Astrocyte of the cerebellum (primary cell): ENCODE results near the gene IMMT.

Experiments
- DNase-seq: peaks from one replicate; pipeline ENCODE4 v3.0.0-alpha.2; 2011; ENCODE audit warnings: low read depth
- H3K4me3 ChIP-seq: 2 replicates; pipeline ENCODE4 v1.5.1; 2011; ENCODE audit warnings: mild to moderate bottlenecking, low read depth, low read length, moderate library complexity
- in situ Hi-C: cut with HindIII; loops from 2 replicates; pipeline ENCODE4 v1.10.0; 2017; ENCODE audit warnings: low sequenced_read_pairs
- TF ChIP-seq, protein P1 (sequence below): IDR thresholded peaks from 2 replicates; pipeline ENCODE4 v1.5.1; 2012; ENCODE audit warnings: low read length, low read depth, moderate library complexity, mild to moderate bottlenecking; ENCODE audit errors: missing control alignments

IMMT gene

DNA sequence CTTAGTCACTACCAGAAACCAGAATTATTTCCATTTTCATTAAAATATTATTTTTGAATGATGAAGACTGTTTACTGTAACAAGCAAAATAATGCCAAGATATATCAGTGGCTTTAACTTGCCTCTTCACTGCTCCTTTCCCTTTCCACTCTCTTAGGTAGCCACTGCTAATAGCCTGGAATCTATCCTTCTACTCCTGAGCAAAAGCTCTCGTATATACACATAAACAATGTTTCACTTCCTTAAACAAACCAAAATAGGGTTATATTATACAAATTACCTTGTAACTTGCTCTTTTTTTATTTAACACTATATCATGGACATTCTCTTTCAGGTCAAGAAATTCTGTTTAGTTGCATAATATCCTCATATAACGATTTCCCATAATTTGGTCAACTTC is 20.8 kb downstream of the IMMT start:
- H3K4me3 ChIP-seq: no peak overlapping the region
- in situ Hi-C loops: no loop called here
- no peak for DNase-seq
- TF ChIP-seq, protein P1, sequence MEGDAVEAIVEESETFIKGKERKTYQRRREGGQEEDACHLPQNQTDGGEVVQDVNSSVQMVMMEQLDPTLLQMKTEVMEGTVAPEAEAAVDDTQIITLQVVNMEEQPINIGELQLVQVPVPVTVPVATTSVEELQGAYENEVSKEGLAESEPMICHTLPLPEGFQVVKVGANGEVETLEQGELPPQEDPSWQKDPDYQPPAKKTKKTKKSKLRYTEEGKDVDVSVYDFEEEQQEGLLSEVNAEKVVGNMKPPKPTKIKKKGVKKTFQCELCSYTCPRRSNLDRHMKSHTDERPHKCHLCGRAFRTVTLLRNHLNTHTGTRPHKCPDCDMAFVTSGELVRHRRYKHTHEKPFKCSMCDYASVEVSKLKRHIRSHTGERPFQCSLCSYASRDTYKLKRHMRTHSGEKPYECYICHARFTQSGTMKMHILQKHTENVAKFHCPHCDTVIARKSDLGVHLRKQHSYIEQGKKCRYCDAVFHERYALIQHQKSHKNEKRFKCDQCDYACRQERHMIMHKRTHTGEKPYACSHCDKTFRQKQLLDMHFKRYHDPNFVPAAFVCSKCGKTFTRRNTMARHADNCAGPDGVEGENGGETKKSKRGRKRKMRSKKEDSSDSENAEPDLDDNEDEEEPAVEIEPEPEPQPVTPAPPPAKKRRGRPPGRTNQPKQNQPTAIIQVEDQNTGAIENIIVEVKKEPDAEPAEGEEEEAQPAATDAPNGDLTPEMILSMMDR: no peak

DNA sequence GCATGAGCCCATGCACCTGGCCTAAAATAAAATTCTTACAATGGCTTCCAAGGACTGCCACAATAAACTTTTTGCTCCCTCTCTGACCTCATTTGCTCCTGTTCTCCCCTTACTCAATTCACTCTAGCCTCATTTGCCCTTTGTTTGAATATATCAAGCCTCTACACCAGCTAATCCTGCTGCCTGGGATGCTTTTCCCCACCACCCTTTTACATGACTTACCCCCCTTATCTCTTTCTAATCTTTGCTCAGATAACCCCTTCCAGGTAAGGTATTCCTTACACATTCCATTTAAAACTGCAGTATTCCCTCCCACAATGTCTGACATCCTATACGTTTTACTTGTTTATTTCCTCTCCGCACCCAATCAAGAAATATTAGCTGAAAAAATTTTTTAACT is 22.7 kb downstream of the IMMT start:
- in situ Hi-C loops: no loop called here
- DNase-seq: no peak
- TF ChIP-seq, protein P1: no peak
- no peak overlapping the region for H3K4me3 ChIP-seq

GRCh38 chr2:86171295-86171694 is 24.0 kb downstream of the IMMT start:
- H3K4me3 ChIP-seq: no peak overlapping the region
- no peak for DNase-seq
- TF ChIP-seq, protein P1: no peak
- in situ Hi-C loops: no loop called here

DNA sequence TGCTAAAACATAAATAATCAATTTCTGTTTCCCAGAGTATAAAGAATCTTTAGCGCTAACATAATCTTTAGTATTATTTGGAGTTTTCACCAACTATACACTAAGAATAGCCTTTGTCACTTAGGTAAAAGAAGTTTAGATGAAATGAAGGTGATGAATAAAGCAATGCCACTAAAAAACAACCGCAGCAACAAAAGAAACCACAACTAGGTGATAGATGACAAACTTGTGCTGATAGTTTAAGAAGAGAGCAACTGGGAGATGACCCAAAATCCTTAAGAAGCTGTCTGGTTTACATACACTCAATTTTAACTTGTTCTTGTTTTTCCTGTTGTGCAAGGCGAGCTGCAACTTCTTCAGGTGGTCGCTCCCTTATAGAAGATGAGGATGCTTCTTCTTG is 24.8 kb downstream of the IMMT start:
- in situ Hi-C loops: no loop called here
- TF ChIP-seq, protein P1: no peak
- H3K4me3 ChIP-seq: no peak overlapping the region

DNA sequence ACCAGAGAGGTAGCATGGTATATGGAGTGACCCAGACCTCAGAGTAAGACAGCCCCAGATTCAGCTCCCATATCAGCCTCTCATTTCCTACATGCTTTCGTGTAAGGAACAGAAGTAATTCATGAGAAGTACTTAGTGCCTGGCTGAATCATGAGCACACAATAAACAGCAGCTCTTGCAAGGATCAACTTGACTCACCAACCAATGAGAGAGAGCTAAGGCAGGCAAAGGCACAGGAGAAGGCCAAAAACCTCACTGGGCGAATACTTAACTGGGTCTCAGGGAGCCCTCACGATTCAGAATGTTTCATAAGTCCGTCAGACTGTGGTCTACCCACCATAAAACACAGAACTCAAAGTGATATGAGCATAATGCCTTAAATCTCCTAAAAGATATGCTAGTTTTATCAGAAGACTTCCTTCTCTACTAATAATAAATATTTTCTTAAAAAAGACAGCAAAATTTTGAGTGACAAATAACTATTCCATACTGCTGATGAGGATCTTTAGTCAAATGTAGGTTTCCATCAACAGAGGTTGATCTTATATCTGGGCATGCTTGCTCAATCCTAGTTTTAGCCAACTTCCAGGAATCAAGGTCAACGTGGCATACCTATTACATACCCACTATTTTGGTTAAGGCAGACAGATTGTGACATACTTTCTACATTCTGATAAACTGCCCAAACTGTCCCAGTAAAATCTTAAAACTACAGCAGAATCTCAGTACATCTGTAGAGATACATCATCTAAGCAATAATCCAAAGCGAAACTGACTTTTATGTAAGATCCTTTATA is 34.9 kb downstream of the IMMT start:
- in situ Hi-C loops: no loop called here
- H3K4me3 ChIP-seq: no peak overlapping the region
- DNase-seq: no peak
- TF ChIP-seq, protein P1: no peak

More for the DNA sequence above, 24.8 kb downstream of the IMMT start:
- no peak for DNase-seq

DNA sequence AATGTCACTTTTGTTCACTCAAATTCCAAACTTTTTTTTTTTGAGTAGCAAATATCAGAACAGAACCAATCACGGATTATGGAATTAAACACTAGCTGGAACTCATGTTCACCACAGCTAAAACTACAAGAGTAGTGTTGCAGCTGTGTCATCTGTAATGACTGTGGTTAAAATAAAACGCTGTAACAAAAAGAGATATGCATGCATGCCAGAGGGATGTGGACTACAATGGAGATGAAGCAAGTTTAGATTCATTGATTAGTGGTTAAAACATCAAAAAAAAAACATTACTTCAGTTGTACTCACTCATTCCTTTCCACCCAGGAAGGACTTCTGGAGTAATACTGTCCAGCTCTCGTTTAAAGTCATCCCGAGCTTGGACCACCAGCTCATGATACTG is 37.0 kb downstream of the IMMT start:
- in situ Hi-C loops: no loop called here
- TF ChIP-seq, protein P1: no peak
- no peak overlapping the region for H3K4me3 ChIP-seq
- no peak for DNase-seq
